Measurements from ENCODE around the gene WDR5B. TPM values are rescaled to one million over a fixed set of nuclear protein-coding genes. Genes with fewer than 3 reads are reported as not detected.

Gene WDR5B
- polyA plus RNA-seq, 1 donor from 2014 or later = 6.9 TPM

DNA sequence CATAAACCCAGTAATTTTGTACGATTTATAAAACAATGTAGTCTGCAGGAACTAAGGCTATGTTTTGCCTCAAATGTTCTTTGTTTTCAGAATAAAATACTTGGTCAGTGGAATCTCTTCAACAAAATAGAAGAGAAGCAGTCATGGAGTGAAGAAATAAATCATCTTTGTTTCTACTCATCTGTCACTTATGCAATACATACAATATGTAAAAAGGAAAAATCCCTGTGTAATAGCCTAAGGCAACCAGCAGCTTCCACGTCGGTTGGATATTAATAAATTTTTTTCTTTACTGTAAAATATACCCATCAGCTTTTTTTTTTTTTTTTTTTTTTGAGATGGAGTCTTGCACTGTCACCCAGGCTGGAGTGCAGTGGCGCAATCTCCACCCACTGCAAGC is 5.2 kb upstream of the WDR5B start:
- TF ChIP-seq MXI1 (conservative IDR thresholded peaks at IDR 0.05; ENCODE audit: poor library complexity, severe bottlenecking) = no peak
- TF ChIP-seq, protein P1, sequence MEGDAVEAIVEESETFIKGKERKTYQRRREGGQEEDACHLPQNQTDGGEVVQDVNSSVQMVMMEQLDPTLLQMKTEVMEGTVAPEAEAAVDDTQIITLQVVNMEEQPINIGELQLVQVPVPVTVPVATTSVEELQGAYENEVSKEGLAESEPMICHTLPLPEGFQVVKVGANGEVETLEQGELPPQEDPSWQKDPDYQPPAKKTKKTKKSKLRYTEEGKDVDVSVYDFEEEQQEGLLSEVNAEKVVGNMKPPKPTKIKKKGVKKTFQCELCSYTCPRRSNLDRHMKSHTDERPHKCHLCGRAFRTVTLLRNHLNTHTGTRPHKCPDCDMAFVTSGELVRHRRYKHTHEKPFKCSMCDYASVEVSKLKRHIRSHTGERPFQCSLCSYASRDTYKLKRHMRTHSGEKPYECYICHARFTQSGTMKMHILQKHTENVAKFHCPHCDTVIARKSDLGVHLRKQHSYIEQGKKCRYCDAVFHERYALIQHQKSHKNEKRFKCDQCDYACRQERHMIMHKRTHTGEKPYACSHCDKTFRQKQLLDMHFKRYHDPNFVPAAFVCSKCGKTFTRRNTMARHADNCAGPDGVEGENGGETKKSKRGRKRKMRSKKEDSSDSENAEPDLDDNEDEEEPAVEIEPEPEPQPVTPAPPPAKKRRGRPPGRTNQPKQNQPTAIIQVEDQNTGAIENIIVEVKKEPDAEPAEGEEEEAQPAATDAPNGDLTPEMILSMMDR (IDR thresholded peaks at IDR 0.05; ENCODE audit: poor library complexity, severe bottlenecking) = no peak
- no peak for TF ChIP-seq EZH2 (IDR thresholded peaks at IDR 0.05; ENCODE audit: borderline replicate concordance, insufficient read depth, low read length, poor library complexity, severe bottlenecking)
- no peak for TF ChIP-seq POLR2AphosphoS5 (IDR thresholded peaks at IDR 0.05)
- Histone ChIP-seq H2AFZ (ENCODE audit: low read depth, low read length) (no peak overlapping the region), H3K79me2 (replicated peaks; ENCODE audit: insufficient read depth, low read length) (peaks cover 17% of the 10 kb centered on the region), H3F3A (ENCODE audit: insufficient read depth, low read length, poor library complexity, severe bottlenecking) (no peaks in the 10 kb centered on the region), H3K9me3 (ENCODE audit: low read length) (no peaks in the 10 kb centered on the region), H3K36me3 (ENCODE audit: insufficient read depth, low read length) (peaks cover 2% of the 10 kb centered on the region), H4K20me1 (ENCODE audit: insufficient read depth) (no peaks in the 10 kb centered on the region), H3K27me3 (ENCODE audit: insufficient read depth, low read depth, low read length) (no peaks in the 10 kb centered on the region), H3K4me3 (ENCODE audit: low read length) (no peak overlapping the region), H3K9me2 (ENCODE audit: insufficient read depth, low read length) (no peaks in the 10 kb centered on the region), H3K27ac (ENCODE audit: low read length) (no peak overlapping the region), H3K9ac (ENCODE audit: low read length) (no peak overlapping the region), H3K4me2 (ENCODE audit: low read length) (no peak overlapping the region)

DNA sequence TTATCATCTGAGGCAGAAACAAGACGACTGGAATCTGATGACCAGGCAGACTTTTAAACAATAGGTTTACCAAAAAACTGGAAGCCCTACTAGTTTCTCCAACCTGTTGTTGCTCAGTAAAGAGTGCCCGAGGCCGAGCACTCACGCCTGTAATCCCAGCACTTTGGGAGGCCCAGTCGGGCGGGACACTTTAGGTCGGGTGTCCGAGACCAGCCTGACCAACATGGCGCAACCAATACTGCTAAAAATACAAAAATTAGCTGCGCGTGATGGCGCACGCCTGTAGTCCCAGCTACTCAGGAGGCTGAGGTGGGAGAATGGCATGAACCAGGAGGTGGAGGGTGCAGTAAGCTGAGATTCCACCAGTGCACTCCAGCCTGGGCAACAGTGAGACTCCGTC is 1.1 kb upstream of the WDR5B start:
- Histone ChIP-seq H3K27me3 (ENCODE audit: insufficient read depth, low read depth, low read length) (no peaks in the 10 kb centered on the region), H3K27ac (ENCODE audit: low read length) (peak overlapping the region; percentile 91), H4K20me1 (ENCODE audit: insufficient read depth) (no peaks in the 10 kb centered on the region), H3K4me2 (ENCODE audit: low read length) (peak overlapping the region; percentile 77), H3K9ac (ENCODE audit: low read length) (peak overlapping the region; percentile 82), H3K4me3 (ENCODE audit: low read length) (peak overlapping the region; percentile 80), H3K9me2 (ENCODE audit: insufficient read depth, low read length) (no peaks in the 10 kb centered on the region), H3F3A (ENCODE audit: insufficient read depth, low read length, poor library complexity, severe bottlenecking) (no peaks in the 10 kb centered on the region), H2AFZ (ENCODE audit: low read depth, low read length) (no peak overlapping the region), H3K36me3 (ENCODE audit: insufficient read depth, low read length) (no peaks in the 10 kb centered on the region), H3K9me3 (ENCODE audit: low read length) (no peaks in the 10 kb centered on the region), H3K79me2 (replicated peaks; ENCODE audit: insufficient read depth, low read length) (peaks cover 32% of the 10 kb centered on the region)
- TF ChIP-seq, protein P2, sequence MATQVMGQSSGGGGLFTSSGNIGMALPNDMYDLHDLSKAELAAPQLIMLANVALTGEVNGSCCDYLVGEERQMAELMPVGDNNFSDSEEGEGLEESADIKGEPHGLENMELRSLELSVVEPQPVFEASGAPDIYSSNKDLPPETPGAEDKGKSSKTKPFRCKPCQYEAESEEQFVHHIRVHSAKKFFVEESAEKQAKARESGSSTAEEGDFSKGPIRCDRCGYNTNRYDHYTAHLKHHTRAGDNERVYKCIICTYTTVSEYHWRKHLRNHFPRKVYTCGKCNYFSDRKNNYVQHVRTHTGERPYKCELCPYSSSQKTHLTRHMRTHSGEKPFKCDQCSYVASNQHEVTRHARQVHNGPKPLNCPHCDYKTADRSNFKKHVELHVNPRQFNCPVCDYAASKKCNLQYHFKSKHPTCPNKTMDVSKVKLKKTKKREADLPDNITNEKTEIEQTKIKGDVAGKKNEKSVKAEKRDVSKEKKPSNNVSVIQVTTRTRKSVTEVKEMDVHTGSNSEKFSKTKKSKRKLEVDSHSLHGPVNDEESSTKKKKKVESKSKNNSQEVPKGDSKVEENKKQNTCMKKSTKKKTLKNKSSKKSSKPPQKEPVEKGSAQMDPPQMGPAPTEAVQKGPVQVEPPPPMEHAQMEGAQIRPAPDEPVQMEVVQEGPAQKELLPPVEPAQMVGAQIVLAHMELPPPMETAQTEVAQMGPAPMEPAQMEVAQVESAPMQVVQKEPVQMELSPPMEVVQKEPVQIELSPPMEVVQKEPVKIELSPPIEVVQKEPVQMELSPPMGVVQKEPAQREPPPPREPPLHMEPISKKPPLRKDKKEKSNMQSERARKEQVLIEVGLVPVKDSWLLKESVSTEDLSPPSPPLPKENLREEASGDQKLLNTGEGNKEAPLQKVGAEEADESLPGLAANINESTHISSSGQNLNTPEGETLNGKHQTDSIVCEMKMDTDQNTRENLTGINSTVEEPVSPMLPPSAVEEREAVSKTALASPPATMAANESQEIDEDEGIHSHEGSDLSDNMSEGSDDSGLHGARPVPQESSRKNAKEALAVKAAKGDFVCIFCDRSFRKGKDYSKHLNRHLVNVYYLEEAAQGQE (IDR thresholded peaks at IDR 0.05; ENCODE audit: borderline replicate concordance) = no peak
- TF ChIP-seq EP300 (conservative IDR thresholded peaks at IDR 0.05; ENCODE audit: poor library complexity, severe bottlenecking) = no peak
- TF ChIP-seq, protein P1 (IDR thresholded peaks at IDR 0.05; ENCODE audit: poor library complexity, severe bottlenecking) = no peak
- TF ChIP-seq TAF1 (IDR thresholded peaks at IDR 0.05; ENCODE audit: low read depth) = no peak
- no peak for TF ChIP-seq POLR2AphosphoS5 (IDR thresholded peaks at IDR 0.05)
- TF ChIP-seq RAD21 (conservative IDR thresholded peaks at IDR 0.05) = no peak
- no peak for TF ChIP-seq MXI1 (conservative IDR thresholded peaks at IDR 0.05; ENCODE audit: poor library complexity, severe bottlenecking)
- no peak for TF ChIP-seq SMC3 (conservative IDR thresholded peaks at IDR 0.05; ENCODE audit: poor library complexity)
- TF ChIP-seq EZH2 (IDR thresholded peaks at IDR 0.05; ENCODE audit: borderline replicate concordance, insufficient read depth, low read length, poor library complexity, severe bottlenecking) = no peak

All from neural cell (in vitro differentiated cells).